SH-SY5Y (cell line): Measurements from ENCODE around the gene C1orf50.

Source experiments
- GATA2 ChIP-seq: IDR thresholded peaks from 2 replicates; pipeline ENCODE4 v1.6.1; 2011; ENCODE audit warnings: mild to moderate bottlenecking, low read depth, low read length
- GATA3 ChIP-seq: IDR thresholded peaks from 2 replicates; pipeline ENCODE4 v1.6.1; 2011; ENCODE audit warnings: low read depth, mild to moderate bottlenecking, low read length, moderate library complexity

DNA sequence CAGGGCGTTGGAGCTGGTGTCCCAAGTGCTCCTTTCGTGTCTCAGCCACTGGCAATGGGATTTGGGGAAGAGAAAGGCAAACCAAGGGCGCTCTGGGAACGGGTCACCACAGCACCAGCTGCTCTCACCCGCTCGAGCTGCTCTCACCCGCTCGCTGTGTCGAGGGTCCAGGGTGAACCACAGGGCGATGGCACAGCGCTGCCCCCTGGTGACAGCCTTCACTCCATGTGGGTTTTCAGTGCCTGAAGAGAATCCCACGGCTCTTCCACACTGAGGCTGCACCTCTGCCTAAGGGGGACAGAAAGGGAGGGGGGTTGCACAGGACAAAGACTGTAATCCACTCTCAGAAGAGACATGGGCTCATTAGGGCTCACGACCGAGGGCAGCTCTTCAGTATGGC is 19.9 kb upstream of the C1orf50 start:
- TF ChIP-seq GATA2 = no peak
- no peak for TF ChIP-seq GATA3
